GM12891 (cell line): ENCODE data around the gene HGF.

Source experiments
- POLR2A ChIP-seq: IDR thresholded peaks from 2 replicates; pipeline ENCODE4 v1.6.1; 2011; ENCODE audit warnings: low read depth, low read length, control low read depth
- SPI1 ChIP-seq: IDR thresholded peaks from 2 replicates; pipeline ENCODE4 v1.6.1; 2011; ENCODE audit warnings: low read depth, low read length, control low read depth

- TF ChIP-seq POLR2A (no peak), SPI1 (no peak)
Measured at GRCh38 chr7:81783818-81784217, 14.0 kb upstream of the HGF start.
